Loucy (cell line): Measurements from ENCODE around the gene GATA6.

Source experiments
- H2AFZ ChIP-seq: fragments of 200-600 bp; sonication (generic); 2 replicates; pipeline ENCODE4 v1.6.0; 2016; ENCODE audit warnings: antibody characterized with exemption, mild to moderate bottlenecking, low read length, moderate library complexity
- H3F3A ChIP-seq: fragments of 200-600 bp; 2 replicates; pipeline ENCODE4 v1.6.0; 2016; ENCODE audit warnings: antibody characterized with exemption, low read depth, mild to moderate bottlenecking
- H3K27me3 ChIP-seq: fragments of 200-600 bp; sonication (generic); 2 replicates; pipeline ENCODE4 v1.6.1; 2014; ENCODE audit warnings: low read length, mild to moderate bottlenecking; ENCODE audit not compliant: insufficient read depth, poor library complexity, severe bottlenecking
- H3K36me3 ChIP-seq: fragments of 200-600 bp; sonication (generic); 2 replicates; pipeline ENCODE4 v1.6.1; 2016; ENCODE audit warnings: low read length; ENCODE audit not compliant: insufficient read depth
- H3K4me1 ChIP-seq: fragments of 200-600 bp; sonication (generic); 2 replicates; pipeline ENCODE4 v1.5.1; 2014; ENCODE audit warnings: low read length, mild to moderate bottlenecking; ENCODE audit not compliant: insufficient read depth, poor library complexity, severe bottlenecking
- H3K4me2 ChIP-seq: fragments of 200-600 bp; sonication (generic); 2 replicates; pipeline ENCODE4 v1.6.0; 2014; ENCODE audit warnings: antibody characterized with exemption, low read length, low read depth, mild to moderate bottlenecking; ENCODE audit not compliant: poor library complexity, severe bottlenecking
- H3K4me3 ChIP-seq: fragments of 200-600 bp; sonication (generic); 2 replicates; pipeline ENCODE4 v1.5.1; 2014; ENCODE audit warnings: low read length, mild to moderate bottlenecking, mixed read lengths; ENCODE audit not compliant: poor library complexity, severe bottlenecking
- H3K79me2 ChIP-seq: fragments of 200-600 bp; sonication (generic); 2 replicates; pipeline ENCODE4 v1.6.1; 2014; ENCODE audit warnings: low read length; ENCODE audit not compliant: insufficient read depth
- H3K9ac ChIP-seq: fragments of 200-600 bp; sonication (generic); 2 replicates; pipeline ENCODE4 v1.6.0; 2014; ENCODE audit warnings: mild to moderate bottlenecking, low read depth, low read length, moderate library complexity; ENCODE audit not compliant: poor library complexity, severe bottlenecking
- H3K9me2 ChIP-seq: fragments of 200-600 bp; sonication (generic); replicated peaks from 2 replicates; pipeline ENCODE4 v1.6.1; 2016; ENCODE audit warnings: low read depth, low read length, mixed read lengths
- H3K9me3 ChIP-seq: fragments of 200-600 bp; sonication (generic); 2 replicates; pipeline ENCODE4 v1.6.1; 2014; ENCODE audit warnings: mild to moderate bottlenecking, antibody characterized with exemption, low read length, low read depth; ENCODE audit not compliant: insufficient read depth
- H4K20me1 ChIP-seq: fragments of 200-600 bp; sonication (generic); 2 replicates; pipeline ENCODE4 v1.6.0; 2014; ENCODE audit warnings: antibody characterized with exemption, low read length, mild to moderate bottlenecking; ENCODE audit not compliant: insufficient read depth, poor library complexity, severe bottlenecking
- CTCF ChIP-seq: fragments of 200-600 bp; sonication (generic); conservative IDR thresholded peaks from 2 replicates; pipeline ENCODE4 v1.5.1; 2014; ENCODE audit warnings: mild to moderate bottlenecking, antibody characterized with exemption, low read length
- EZH2phosphoT487 ChIP-seq: fragments of 200-600 bp; IDR thresholded peaks from 2 replicates; pipeline ENCODE4 v1.6.1; 2018; ENCODE audit warnings: antibody characterized with exemption, mild to moderate bottlenecking, moderate library complexity, borderline replicate concordance

The GATA6 gene

GRCh38 chr18:22145160-22145559, 24.2 kb upstream of the GATA6 start:
- H3K36me3 ChIP-seq = no peaks in the 10 kb centered on the region
- no peak overlapping the region for H3K4me3 ChIP-seq
- no peaks in the 10 kb centered on the region for H3K9me2 ChIP-seq
- no peaks in the 10 kb centered on the region for H3K9me3 ChIP-seq
- no peaks in the 10 kb centered on the region for H3K4me1 ChIP-seq
- no peak for TF ChIP-seq CTCF
- no peak overlapping the region for H3K9ac ChIP-seq
- H3F3A ChIP-seq = no peaks in the 10 kb centered on the region
- no peaks in the 10 kb centered on the region for H4K20me1 ChIP-seq
- no peak overlapping the region for H2AFZ ChIP-seq
- no peak overlapping the region for H3K4me2 ChIP-seq
- H3K79me2 ChIP-seq = no peaks in the 10 kb centered on the region
- no peaks in the 10 kb centered on the region for H3K27me3 ChIP-seq

- Histone ChIP-seq H2AFZ (no peak overlapping the region), H3K27me3 (no peaks in the 10 kb centered on the region), H3K9me3 (no peaks in the 10 kb centered on the region), H3K4me1 (no peaks in the 10 kb centered on the region), H3K9ac (no peak overlapping the region), H4K20me1 (no peaks in the 10 kb centered on the region), H3K4me3 (no peak overlapping the region), H3K79me2 (no peaks in the 10 kb centered on the region), H3K9me2 (no peaks in the 10 kb centered on the region), H3K36me3 (no peaks in the 10 kb centered on the region), H3K4me2 (no peak overlapping the region), H3F3A (no peaks in the 10 kb centered on the region)
- TF ChIP-seq CTCF (no peak), EZH2phosphoT487 (no peak)
Measured at GRCh38 chr18:22149710-22150109, 19.7 kb upstream of the GATA6 start.

- Histone ChIP-seq H3K36me3 (no peaks in the 10 kb centered on the region), H3F3A (no peaks in the 10 kb centered on the region), H3K9ac (no peak overlapping the region), H3K4me1 (no peaks in the 10 kb centered on the region), H3K9me2 (no peaks in the 10 kb centered on the region), H3K9me3 (no peaks in the 10 kb centered on the region), H3K4me2 (no peak overlapping the region), H4K20me1 (no peaks in the 10 kb centered on the region), H3K79me2 (no peaks in the 10 kb centered on the region), H3K27me3 (no peaks in the 10 kb centered on the region), H2AFZ (no peak overlapping the region), H3K4me3 (no peak overlapping the region)
- TF ChIP-seq EZH2phosphoT487 (no peak), CTCF (no peak)
Measured at GRCh38 chr18:22152093-22152492, 17.3 kb upstream of the GATA6 start.
